PFSK-1 (cell line): ENCODE data around the gene NUCB1.

ENCODE experiments used
- FOXP2 ChIP-seq: optimal IDR thresholded peaks from 2 replicates; pipeline ENCODE3; 2011; ENCODE audit warnings: borderline replicate concordance, control low read depth, inconsistent platforms; ENCODE audit not compliant: insufficient read depth; ENCODE audit errors: extremely low read length, extremely low read depth
- POLR2AphosphoS5 ChIP-seq: IDR thresholded peaks from 2 replicates; pipeline ENCODE4 v1.6.1; 2012; ENCODE audit warnings: low read depth, mild to moderate bottlenecking, control low read depth, low read length, moderate library complexity
- SIN3A ChIP-seq: IDR thresholded peaks from 2 replicates; pipeline ENCODE4 v1.6.1; 2012; ENCODE audit warnings: mild to moderate bottlenecking, low read length, moderate library complexity, borderline replicate concordance; ENCODE audit not compliant: insufficient read depth
- TAF1 ChIP-seq: IDR thresholded peaks from 2 replicates; pipeline ENCODE4 v1.6.1; 2012; ENCODE audit warnings: low read length, control low read depth, borderline replicate concordance; ENCODE audit not compliant: insufficient read depth
- TF ChIP-seq, protein P1 (sequence below), 2 experiments: IDR thresholded peaks; 2 replicates each; pipeline versions ENCODE4 v1.6.1 to v1.8.0; 2011 to 2012; ENCODE audit warnings: low read depth in 2 of 2, low read length in 2 of 2, control low read depth in 1 of 2, inconsistent platforms in 1 of 2, mild to moderate bottlenecking in 1 of 2, moderate library complexity in 1 of 2; ENCODE audit not compliant: insufficient read depth in 1 of 2

NUCB1 gene

DNA sequence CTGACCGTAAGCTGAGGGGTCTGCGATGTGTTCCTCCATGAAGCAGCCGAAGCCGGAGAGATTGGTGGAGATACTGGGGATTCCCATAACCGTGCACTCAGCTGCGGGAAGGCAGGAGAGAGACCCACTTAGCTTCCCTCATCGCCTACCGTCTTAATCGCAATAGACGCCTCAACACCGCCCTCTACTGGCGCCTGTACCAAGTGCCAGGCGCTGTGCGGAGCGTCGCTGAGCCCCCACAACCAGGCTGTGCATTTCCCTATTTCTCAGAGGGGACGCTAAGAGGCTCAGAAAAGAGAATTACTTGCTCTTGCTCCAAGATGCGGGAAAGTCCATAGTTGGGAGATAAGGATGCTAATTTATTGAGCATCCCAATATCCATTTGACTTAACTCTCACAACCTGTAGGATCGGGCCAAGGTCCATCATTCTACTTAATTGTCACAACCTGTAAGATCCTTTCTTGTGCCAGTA, 70.8 kb downstream of the NUCB1 start:
- TF ChIP-seq POLR2AphosphoS5 = no peak
- TF ChIP-seq, protein P1, sequence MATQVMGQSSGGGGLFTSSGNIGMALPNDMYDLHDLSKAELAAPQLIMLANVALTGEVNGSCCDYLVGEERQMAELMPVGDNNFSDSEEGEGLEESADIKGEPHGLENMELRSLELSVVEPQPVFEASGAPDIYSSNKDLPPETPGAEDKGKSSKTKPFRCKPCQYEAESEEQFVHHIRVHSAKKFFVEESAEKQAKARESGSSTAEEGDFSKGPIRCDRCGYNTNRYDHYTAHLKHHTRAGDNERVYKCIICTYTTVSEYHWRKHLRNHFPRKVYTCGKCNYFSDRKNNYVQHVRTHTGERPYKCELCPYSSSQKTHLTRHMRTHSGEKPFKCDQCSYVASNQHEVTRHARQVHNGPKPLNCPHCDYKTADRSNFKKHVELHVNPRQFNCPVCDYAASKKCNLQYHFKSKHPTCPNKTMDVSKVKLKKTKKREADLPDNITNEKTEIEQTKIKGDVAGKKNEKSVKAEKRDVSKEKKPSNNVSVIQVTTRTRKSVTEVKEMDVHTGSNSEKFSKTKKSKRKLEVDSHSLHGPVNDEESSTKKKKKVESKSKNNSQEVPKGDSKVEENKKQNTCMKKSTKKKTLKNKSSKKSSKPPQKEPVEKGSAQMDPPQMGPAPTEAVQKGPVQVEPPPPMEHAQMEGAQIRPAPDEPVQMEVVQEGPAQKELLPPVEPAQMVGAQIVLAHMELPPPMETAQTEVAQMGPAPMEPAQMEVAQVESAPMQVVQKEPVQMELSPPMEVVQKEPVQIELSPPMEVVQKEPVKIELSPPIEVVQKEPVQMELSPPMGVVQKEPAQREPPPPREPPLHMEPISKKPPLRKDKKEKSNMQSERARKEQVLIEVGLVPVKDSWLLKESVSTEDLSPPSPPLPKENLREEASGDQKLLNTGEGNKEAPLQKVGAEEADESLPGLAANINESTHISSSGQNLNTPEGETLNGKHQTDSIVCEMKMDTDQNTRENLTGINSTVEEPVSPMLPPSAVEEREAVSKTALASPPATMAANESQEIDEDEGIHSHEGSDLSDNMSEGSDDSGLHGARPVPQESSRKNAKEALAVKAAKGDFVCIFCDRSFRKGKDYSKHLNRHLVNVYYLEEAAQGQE (IDR thresholded peaks at IDR 0.05; ENCODE audit: insufficient read depth in 1 of 2, low read depth in 2 of 2, low read length in 2 of 2) = no peak
- no peak for TF ChIP-seq TAF1
- TF ChIP-seq FOXP2 = no peak
- no peak for TF ChIP-seq SIN3A
